K562 (cell line): ENCODE measurements around the gene OR10C1.

Source experiments
- BCL6 ChIP-seq: fragments of 250-450 bp; sonication (Bioruptor Pico); IDR thresholded peaks from 2 replicates; pipeline ENCODE4 v1.4.0; 2020
- BHLHE40 ChIP-seq: IDR thresholded peaks from 2 replicates; pipeline ENCODE4 v1.6.1; 2011; ENCODE audit warnings: low read length, improper control_type of control experiment
- CREM ChIP-seq: IDR thresholded peaks from 2 replicates; pipeline ENCODE4 v1.6.1; 2014; ENCODE audit warnings: antibody characterized with exemption, low read depth
- EP300 ChIP-seq: IDR thresholded peaks from 2 replicates; pipeline ENCODE4 v1.6.1; 2012; ENCODE audit warnings: low read length, improper control_type of control experiment
- NRF1 ChIP-seq, 2 experiments: fragments of 450-650 bp; IDR thresholded peaks in 1 of 2; conservative IDR thresholded peaks in 1 of 2; 2 replicates each; pipeline ENCODE4 v1.6.1; 2014; ENCODE audit warnings: mild to moderate bottlenecking in 2 of 2
- POLR2AphosphoS5 ChIP-seq: IDR thresholded peaks from 2 replicates; pipeline ENCODE4 v1.6.1; 2011; ENCODE audit warnings: mild to moderate bottlenecking, low read depth, low read length, moderate library complexity; ENCODE audit not compliant: control insufficient read depth, insufficient read depth
- PTBP1 ChIP-seq: fragments of 200-400 bp; formaldehyde crosslinking; IDR thresholded peaks from 2 replicates; pipeline ENCODE4 v1.6.1; 2017; ENCODE audit warnings: low read depth, low read length
- SIN3A ChIP-seq, 2 experiments: fragments of 150-350 bp in 1 of 2; IDR thresholded peaks; 2 replicates each; pipeline ENCODE4 v1.6.1; 2011 to 2016; ENCODE audit warnings: borderline replicate concordance in 2 of 2, low read depth in 2 of 2, low read length in 2 of 2, mild to moderate bottlenecking in 2 of 2, moderate library complexity in 2 of 2; ENCODE audit not compliant: control insufficient read depth in 1 of 2
- SPI1 ChIP-seq: IDR thresholded peaks from 2 replicates; pipeline ENCODE4 v1.6.1; 2011; ENCODE audit warnings: low read depth, low read length, control low read depth, borderline replicate concordance
- TCF7L2 ChIP-seq: fragments of 150-350 bp; IDR thresholded peaks from 2 replicates; pipeline ENCODE4 v1.6.1; 2016; ENCODE audit warnings: low read depth, mild to moderate bottlenecking, low read length, moderate library complexity
- ZKSCAN1 ChIP-seq: fragments of 150-350 bp; IDR thresholded peaks from 2 replicates; pipeline ENCODE4 v1.6.1; 2016; ENCODE audit warnings: low read depth, low read length
- TF ChIP-seq, protein P1 (sequence below), 3 experiments: IDR thresholded peaks in 2 of 3; conservative IDR thresholded peaks in 1 of 3; 2 replicates each; pipeline ENCODE4 v1.5.1; 2011 to 2012; ENCODE audit warnings: low read length in 3 of 3, mild to moderate bottlenecking in 3 of 3, control low read depth in 2 of 3, improper control_type of control experiment in 1 of 3, inconsistent platforms in 1 of 3, low read depth in 1 of 3, mixed read lengths in 1 of 3, moderate library complexity in 1 of 3; ENCODE audit not compliant: insufficient read depth in 2 of 3
- TF ChIP-seq, protein P2 (sequence below): fragments of 150-350 bp; conservative IDR thresholded peaks from 2 replicates; pipeline ENCODE4 v1.6.1; 2014; ENCODE audit warnings: low read length
- TF ChIP-seq, protein P3 (sequence below): sonication (generic); formaldehyde crosslinking; IDR thresholded peaks from 2 replicates; pipeline ENCODE4 v1.8.1; 2023; ENCODE audit warnings: mild to moderate bottlenecking, missing genetic modification reagents

DNA sequence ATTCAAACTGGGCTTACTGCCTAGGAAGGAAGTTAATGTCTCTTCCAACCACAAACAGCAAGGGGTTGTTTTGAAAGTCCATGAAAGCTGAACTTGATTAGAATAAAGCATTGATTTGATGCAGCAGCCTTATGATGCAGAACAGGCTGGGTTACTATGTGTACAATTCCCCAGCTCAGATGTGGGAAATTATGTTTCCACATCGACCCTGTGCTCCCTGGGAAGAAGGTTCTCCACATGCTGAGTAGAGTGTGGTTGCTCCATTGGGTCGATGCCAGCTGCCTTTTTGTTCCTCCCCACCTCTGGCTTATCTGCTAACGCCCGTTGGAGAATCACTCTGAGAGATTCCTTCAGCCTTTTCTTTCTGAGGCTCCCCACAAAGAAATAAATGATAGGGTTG, 47.5 kb downstream of the OR10C1 start:
- TF ChIP-seq SIN3A (IDR thresholded peaks at IDR 0.05; ENCODE audit: borderline replicate concordance in 2 of 2, control insufficient read depth in 1 of 2, low read depth in 2 of 2, low read length in 2 of 2), result no peak
- no peak for TF ChIP-seq SPI1
- TF ChIP-seq, protein P1, sequence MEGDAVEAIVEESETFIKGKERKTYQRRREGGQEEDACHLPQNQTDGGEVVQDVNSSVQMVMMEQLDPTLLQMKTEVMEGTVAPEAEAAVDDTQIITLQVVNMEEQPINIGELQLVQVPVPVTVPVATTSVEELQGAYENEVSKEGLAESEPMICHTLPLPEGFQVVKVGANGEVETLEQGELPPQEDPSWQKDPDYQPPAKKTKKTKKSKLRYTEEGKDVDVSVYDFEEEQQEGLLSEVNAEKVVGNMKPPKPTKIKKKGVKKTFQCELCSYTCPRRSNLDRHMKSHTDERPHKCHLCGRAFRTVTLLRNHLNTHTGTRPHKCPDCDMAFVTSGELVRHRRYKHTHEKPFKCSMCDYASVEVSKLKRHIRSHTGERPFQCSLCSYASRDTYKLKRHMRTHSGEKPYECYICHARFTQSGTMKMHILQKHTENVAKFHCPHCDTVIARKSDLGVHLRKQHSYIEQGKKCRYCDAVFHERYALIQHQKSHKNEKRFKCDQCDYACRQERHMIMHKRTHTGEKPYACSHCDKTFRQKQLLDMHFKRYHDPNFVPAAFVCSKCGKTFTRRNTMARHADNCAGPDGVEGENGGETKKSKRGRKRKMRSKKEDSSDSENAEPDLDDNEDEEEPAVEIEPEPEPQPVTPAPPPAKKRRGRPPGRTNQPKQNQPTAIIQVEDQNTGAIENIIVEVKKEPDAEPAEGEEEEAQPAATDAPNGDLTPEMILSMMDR (IDR thresholded peaks at IDR 0.05 in 2 of 3, conservative IDR thresholded peaks at IDR 0.05 in 1 of 3; ENCODE audit: insufficient read depth in 2 of 3, low read depth in 1 of 3, low read length in 3 of 3), result no peak
- no peak for TF ChIP-seq EP300
- TF ChIP-seq BHLHE40, result no peak
- TF ChIP-seq CREM, result no peak
- TF ChIP-seq, protein P2, sequence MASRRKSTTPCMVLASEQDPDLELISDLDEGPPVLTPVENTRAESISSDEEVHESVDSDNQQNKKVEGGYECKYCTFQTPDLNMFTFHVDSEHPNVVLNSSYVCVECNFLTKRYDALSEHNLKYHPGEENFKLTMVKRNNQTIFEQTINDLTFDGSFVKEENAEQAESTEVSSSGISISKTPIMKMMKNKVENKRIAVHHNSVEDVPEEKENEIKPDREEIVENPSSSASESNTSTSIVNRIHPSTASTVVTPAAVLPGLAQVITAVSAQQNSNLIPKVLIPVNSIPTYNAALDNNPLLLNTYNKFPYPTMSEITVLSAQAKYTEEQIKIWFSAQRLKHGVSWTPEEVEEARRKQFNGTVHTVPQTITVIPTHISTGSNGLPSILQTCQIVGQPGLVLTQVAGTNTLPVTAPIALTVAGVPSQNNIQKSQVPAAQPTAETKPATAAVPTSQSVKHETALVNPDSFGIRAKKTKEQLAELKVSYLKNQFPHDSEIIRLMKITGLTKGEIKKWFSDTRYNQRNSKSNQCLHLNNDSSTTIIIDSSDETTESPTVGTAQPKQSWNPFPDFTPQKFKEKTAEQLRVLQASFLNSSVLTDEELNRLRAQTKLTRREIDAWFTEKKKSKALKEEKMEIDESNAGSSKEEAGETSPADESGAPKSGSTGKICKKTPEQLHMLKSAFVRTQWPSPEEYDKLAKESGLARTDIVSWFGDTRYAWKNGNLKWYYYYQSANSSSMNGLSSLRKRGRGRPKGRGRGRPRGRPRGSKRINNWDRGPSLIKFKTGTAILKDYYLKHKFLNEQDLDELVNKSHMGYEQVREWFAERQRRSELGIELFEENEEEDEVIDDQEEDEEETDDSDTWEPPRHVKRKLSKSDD, result no peak
- TF ChIP-seq ZKSCAN1, result no peak
- no peak for TF ChIP-seq NRF1 (conservative IDR thresholded peaks at IDR 0.05 in 1 of 2, IDR thresholded peaks at IDR 0.05 in 1 of 2)
- TF ChIP-seq POLR2AphosphoS5, result no peak
- no peak for TF ChIP-seq BCL6 (CRISPR knock-in tag)
- TF ChIP-seq, protein P3, sequence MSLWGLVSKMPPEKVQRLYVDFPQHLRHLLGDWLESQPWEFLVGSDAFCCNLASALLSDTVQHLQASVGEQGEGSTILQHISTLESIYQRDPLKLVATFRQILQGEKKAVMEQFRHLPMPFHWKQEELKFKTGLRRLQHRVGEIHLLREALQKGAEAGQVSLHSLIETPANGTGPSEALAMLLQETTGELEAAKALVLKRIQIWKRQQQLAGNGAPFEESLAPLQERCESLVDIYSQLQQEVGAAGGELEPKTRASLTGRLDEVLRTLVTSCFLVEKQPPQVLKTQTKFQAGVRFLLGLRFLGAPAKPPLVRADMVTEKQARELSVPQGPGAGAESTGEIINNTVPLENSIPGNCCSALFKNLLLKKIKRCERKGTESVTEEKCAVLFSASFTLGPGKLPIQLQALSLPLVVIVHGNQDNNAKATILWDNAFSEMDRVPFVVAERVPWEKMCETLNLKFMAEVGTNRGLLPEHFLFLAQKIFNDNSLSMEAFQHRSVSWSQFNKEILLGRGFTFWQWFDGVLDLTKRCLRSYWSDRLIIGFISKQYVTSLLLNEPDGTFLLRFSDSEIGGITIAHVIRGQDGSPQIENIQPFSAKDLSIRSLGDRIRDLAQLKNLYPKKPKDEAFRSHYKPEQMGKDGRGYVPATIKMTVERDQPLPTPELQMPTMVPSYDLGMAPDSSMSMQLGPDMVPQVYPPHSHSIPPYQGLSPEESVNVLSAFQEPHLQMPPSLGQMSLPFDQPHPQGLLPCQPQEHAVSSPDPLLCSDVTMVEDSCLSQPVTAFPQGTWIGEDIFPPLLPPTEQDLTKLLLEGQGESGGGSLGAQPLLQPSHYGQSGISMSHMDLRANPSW (CRISPR knock-in tag), result no peak
- TF ChIP-seq PTBP1, result no peak
- TF ChIP-seq TCF7L2, result no peak
